ENCODE data around the gene ORAI3. TPM values are rescaled to one million over a fixed set of nuclear protein-coding genes. Genes with fewer than 3 reads are reported as not detected.

The ORAI3 gene
- total and polyA plus RNA-seq, 2 of the 13 experiments (the other 11 are each of a cell fraction or from before 2014, with no cell fraction given), result 11.4 to 32.0 TPM

GRCh38 chr16:30941600-30942425 is 7.1 kb upstream of the ORAI3 start (continued):
- no peak for TF ChIP-seq ZNF382 (CRISPR knock-in tag; IDR thresholded peaks at IDR 0.05; ENCODE audit: borderline replicate concordance)
- TF ChIP-seq KDM3A (CRISPR knock-in tag; IDR thresholded peaks at IDR 0.05; ENCODE audit: low read depth), result no peak
- TF ChIP-seq ZNF713 (CRISPR knock-in tag; IDR thresholded peaks at IDR 0.05), result no peak
- no peak for TF ChIP-seq KAT2B (IDR thresholded peaks at IDR 0.05; ENCODE audit: borderline replicate concordance, low read depth, low read length)
- peak; percentile 50; the same call in 1 of the 2 replicates for TF ChIP-seq ZNF343 (CRISPR knock-in tag; IDR thresholded peaks at IDR 0.05)
- TF ChIP-seq GFI1 (CRISPR knock-in tag; IDR thresholded peaks at IDR 0.05; ENCODE audit: borderline replicate concordance), result no peak
- no peak for TF ChIP-seq ADNP (CRISPR knock-in tag; IDR thresholded peaks at IDR 0.05)
- TF ChIP-seq ZNF274 (CRISPR knock-in tag; IDR thresholded peaks at IDR 0.05), result no peak
- TF ChIP-seq ZNF460 (CRISPR knock-in tag; IDR thresholded peaks at IDR 0.05; ENCODE audit: borderline replicate concordance), result no peak
- no peak for TF ChIP-seq ZBTB42 (CRISPR knock-in tag; IDR thresholded peaks at IDR 0.05)
- TF ChIP-seq TEAD3 (CRISPR knock-in tag; optimal IDR thresholded peaks at IDR 0.05; ENCODE audit: borderline replicate concordance), result no peak
- no peak; the same call in 1 of the 2 replicates for TF ChIP-seq ZNF142 (CRISPR knock-in tag; IDR thresholded peaks at IDR 0.05)
- no peak for TF ChIP-seq MBD4 (IDR thresholded peaks at IDR 0.05; ENCODE audit: borderline replicate concordance, low read length)
- no peak for TF ChIP-seq RNF219 (CRISPR knock-in tag; IDR thresholded peaks at IDR 0.05)
- no peak for TF ChIP-seq GLI4 (CRISPR knock-in tag; IDR thresholded peaks at IDR 0.05; ENCODE audit: borderline replicate concordance)
- no peak for TF ChIP-seq HNRNPL (IDR thresholded peaks at IDR 0.05; ENCODE audit: low read depth, low read length)
- TF ChIP-seq ZNF879 (CRISPR knock-in tag; IDR thresholded peaks at IDR 0.05), result no peak
- TF ChIP-seq, protein P1, sequence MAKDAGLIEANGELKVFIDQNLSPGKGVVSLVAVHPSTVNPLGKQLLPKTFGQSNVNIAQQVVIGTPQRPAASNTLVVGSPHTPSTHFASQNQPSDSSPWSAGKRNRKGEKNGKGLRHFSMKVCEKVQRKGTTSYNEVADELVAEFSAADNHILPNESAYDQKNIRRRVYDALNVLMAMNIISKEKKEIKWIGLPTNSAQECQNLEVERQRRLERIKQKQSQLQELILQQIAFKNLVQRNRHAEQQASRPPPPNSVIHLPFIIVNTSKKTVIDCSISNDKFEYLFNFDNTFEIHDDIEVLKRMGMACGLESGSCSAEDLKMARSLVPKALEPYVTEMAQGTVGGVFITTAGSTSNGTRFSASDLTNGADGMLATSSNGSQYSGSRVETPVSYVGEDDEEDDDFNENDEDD (CRISPR knock-in tag; IDR thresholded peaks at IDR 0.05; ENCODE audit: borderline replicate concordance), result peak; percentile 48; the same call in 1 of the 2 replicates
- no peak for TF ChIP-seq THYN1 (CRISPR knock-in tag; IDR thresholded peaks at IDR 0.05; ENCODE audit: borderline replicate concordance, low read depth)
- TF ChIP-seq ZNF263 (CRISPR knock-in tag; IDR thresholded peaks at IDR 0.05), result no peak
- TF ChIP-seq ZNF562 (CRISPR knock-in tag; IDR thresholded peaks at IDR 0.05; ENCODE audit: borderline replicate concordance), result no peak
- no peak for TF ChIP-seq TP53 (CRISPR knock-in tag; conservative IDR thresholded peaks at IDR 0.05)
